ENCODE measurements around the gene SH3GLB2.
"Not testable (repeated sequence)": the region's sequence is repeated elsewhere in the genome, so short reads cannot be mapped to it uniquely, and the experiment has no call there.

The SH3GLB2 gene

GRCh38 chr9:128998462-128998861 lies 29.7 kb downstream of the SH3GLB2 start:
- DNase-seq (ENCODE audit: low read depth) = no peak

- no peak for DNase-seq (ENCODE audit: low read depth)
Observed at GRCh38 chr9:128995791-128996190, 32.3 kb downstream of the SH3GLB2 start.

GRCh38 chr9:128992995-128993394 lies 35.1 kb downstream of the SH3GLB2 start:
- DNase-seq (ENCODE audit: low read depth) = no peak

GRCh38 chr9:128987805-128988204 lies 40.3 kb downstream of the SH3GLB2 start:
- DNase-seq (ENCODE audit: low read depth) = peak; percentile 74

- DNase-seq (ENCODE audit: low read depth) = no peak
Observed at GRCh38 chr9:128986671-128987070, 41.5 kb downstream of the SH3GLB2 start.

GRCh38 chr9:128983536-128983935 lies 44.6 kb downstream of the SH3GLB2 start:
- no peak for DNase-seq (ENCODE audit: low read depth)

GRCh38 chr9:128979111-128979510 lies 49.0 kb downstream of the SH3GLB2 start:
- no peak for DNase-seq (ENCODE audit: low read depth)

GRCh38 chr9:128972956-128973355 lies 55.2 kb downstream of the SH3GLB2 start:
- no peak for DNase-seq (ENCODE audit: low read depth)

- DNase-seq (ENCODE audit: low read depth) = no peak
Observed at GRCh38 chr9:128969491-128969890, 58.6 kb downstream of the SH3GLB2 start.

- DNase-seq (ENCODE audit: low read depth) = not testable (repeated sequence)
Observed at GRCh38 chr9:128961403-128961802, 66.7 kb downstream of the SH3GLB2 start.
